Measurements from ENCODE around the gene DMAC2L. TPM values are rescaled to one million over a fixed set of nuclear protein-coding genes. Genes with fewer than 3 reads are reported as not detected.
A peak's percentile ranks its signal among the peaks of the same experiment; 100 is the strongest.

The DMAC2L gene
- polyA plus RNA-seq, 1 of the 3 experiments (the other 2 are of a cell fraction), result 20.3 TPM

DNA sequence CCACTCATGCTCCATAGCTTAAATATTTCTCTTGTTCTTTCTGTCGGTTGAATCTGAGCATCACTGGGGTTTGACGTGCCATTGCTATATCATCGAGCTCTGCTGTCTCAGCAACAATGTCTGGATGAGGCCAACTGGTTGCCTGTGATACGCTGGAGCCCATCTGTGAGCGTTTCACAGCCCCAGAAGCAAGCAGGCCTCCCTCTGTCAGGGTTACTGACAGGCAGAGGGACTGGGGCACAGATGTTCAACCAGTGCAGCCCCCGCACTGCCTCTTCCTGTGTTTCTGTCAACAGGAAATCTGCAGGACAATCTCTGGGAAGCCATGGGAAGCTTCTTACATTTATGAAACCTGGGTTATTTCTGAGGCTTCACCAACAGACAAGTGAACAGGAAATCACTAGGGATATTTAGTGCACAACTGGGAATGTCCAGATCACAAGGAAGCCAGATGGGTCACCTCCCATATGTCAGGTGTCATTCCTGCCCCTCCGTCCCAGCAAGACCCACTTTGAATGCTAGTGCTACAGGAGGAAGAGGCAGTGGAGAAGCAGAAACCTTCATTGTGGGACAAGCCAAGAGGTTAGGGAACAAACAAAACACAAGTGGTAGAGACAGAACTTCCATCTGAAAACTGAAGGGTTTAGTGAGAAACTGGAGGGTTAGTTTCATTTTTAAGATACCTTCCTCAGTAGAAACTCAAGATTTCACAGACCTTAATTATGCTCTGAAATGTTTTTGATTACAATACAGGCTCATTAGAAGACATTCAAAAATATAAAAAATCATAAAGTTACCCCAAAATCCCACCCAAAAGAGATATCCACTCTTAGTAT lies 24.1 kb downstream of the DMAC2L start:
- H3K9me3 ChIP-seq, result no peaks in the 10 kb centered on the region
- no peaks in the 10 kb centered on the region for H4K20me1 ChIP-seq (ENCODE audit: insufficient read depth)
- H3K9ac ChIP-seq, result no peak overlapping the region
- H2AFZ ChIP-seq (ENCODE audit: low read depth), result peak overlapping the region; percentile 49; the same call in 1 of the 2 replicates
- H3K36me3 ChIP-seq (replicated peaks in 1 of 2; ENCODE audit: control insufficient read depth in 1 of 2, insufficient read depth in 2 of 2, low read length in 1 of 2), result no peaks in the 10 kb centered on the region
- H3K27me3 ChIP-seq (ENCODE audit: insufficient read depth), result no peaks in the 10 kb centered on the region
- H3K79me2 ChIP-seq (ENCODE audit: insufficient read depth), result no peaks in the 10 kb centered on the region
- H3K4me3 ChIP-seq (ENCODE audit: low read depth in 2 of 2, low read length in 1 of 2), result peak overlapping the region; percentile 2 to 4; a peak in 1 of 4 replicates
- no peaks in the 10 kb centered on the region for H3F3A ChIP-seq (replicated peaks; ENCODE audit: insufficient read depth)
- ChIA-PET CTCF (interaction anchor here (0.9 to 11.1 kb wide), 8 partner anchors 9 to 474 kb away, joined by 3 to 140 read pairs (median 4); partner anchors contain the start of gene MAP4K5), POLR2A (interaction anchor here (0.7 to 1.5 kb wide), 6 partner anchors 15 to 332 kb away, joined by 3 to 5 read pairs (median 3); partner anchors contain the start of genes ATL1, CDKL1, MAP4K5 and SAV1)
- H3K4me1 ChIP-seq (ENCODE audit: control insufficient read depth in 1 of 2, insufficient read depth in 2 of 2, low read depth in 1 of 2, low read length in 1 of 2), result peaks cover 17 to 25% of the 10 kb centered on the region in 2 experiments; a peak in 3 of 4 replicates
- TF ChIP-seq FOXJ3 (CRISPR knock-in tag; IDR thresholded peaks at IDR 0.05), result 0 out of 2 replicates have a peak, but pooled peaks have one; percentile 67
- TF ChIP-seq RCOR1 (IDR thresholded peaks at IDR 0.05; ENCODE audit: low read length), result peak; percentile 80; the same call in 1 of the 2 replicates
- TF ChIP-seq NFIC (IDR thresholded peaks at IDR 0.05; ENCODE audit: borderline replicate concordance), result no peak
- peak; percentile 45; the same call in 1 of the 2 replicates for TF ChIP-seq POLR2AphosphoS5 (IDR thresholded peaks at IDR 0.05; ENCODE audit: low read depth, low read length)
- TF ChIP-seq, protein P1, sequence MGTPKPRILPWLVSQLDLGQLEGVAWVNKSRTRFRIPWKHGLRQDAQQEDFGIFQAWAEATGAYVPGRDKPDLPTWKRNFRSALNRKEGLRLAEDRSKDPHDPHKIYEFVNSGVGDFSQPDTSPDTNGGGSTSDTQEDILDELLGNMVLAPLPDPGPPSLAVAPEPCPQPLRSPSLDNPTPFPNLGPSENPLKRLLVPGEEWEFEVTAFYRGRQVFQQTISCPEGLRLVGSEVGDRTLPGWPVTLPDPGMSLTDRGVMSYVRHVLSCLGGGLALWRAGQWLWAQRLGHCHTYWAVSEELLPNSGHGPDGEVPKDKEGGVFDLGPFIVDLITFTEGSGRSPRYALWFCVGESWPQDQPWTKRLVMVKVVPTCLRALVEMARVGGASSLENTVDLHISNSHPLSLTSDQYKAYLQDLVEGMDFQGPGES (IDR thresholded peaks at IDR 0.05; ENCODE audit: low read depth, low read length), result no peak
- TF ChIP-seq, protein P2, sequence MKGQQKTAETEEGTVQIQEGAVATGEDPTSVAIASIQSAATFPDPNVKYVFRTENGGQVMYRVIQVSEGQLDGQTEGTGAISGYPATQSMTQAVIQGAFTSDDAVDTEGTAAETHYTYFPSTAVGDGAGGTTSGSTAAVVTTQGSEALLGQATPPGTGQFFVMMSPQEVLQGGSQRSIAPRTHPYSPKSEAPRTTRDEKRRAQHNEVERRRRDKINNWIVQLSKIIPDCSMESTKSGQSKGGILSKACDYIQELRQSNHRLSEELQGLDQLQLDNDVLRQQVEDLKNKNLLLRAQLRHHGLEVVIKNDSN (IDR thresholded peaks at IDR 0.05; ENCODE audit: borderline replicate concordance, low read depth), result no peak
- no peak for TF ChIP-seq EZH2phosphoT487 (IDR thresholded peaks at IDR 0.05; ENCODE audit: borderline replicate concordance, low read depth)
- TF ChIP-seq GABPA (IDR thresholded peaks at IDR 0.05; ENCODE audit: low read depth), result no peak
- peak; percentile 47 for TF ChIP-seq TCF12 (IDR thresholded peaks at IDR 0.05)
- TF ChIP-seq SIN3A (IDR thresholded peaks at IDR 0.05; ENCODE audit: borderline replicate concordance, low read depth, low read length), result 0 out of 2 replicates have a peak, but pooled peaks have one; percentile 13
- TF ChIP-seq MEF2A (IDR thresholded peaks at IDR 0.05; ENCODE audit: borderline replicate concordance, low read depth), result no peak
- TF ChIP-seq JUND (IDR thresholded peaks at IDR 0.05), result no peak
- no peak for TF ChIP-seq NRF1 (IDR thresholded peaks at IDR 0.05; ENCODE audit: low read depth, low read length)
- peak; percentile 93 for TF ChIP-seq MXI1 (IDR thresholded peaks at IDR 0.05; ENCODE audit: low read depth, low read length)
- TF ChIP-seq GATA2 (CRISPR knock-in tag; IDR thresholded peaks at IDR 0.05), result peak; percentile 51; the same call in 1 of the 2 replicates
- TF ChIP-seq CHD2 (IDR thresholded peaks at IDR 0.05; ENCODE audit: low read length, partially characterized antibody), result peak; percentile 90
- TF ChIP-seq, protein P3, sequence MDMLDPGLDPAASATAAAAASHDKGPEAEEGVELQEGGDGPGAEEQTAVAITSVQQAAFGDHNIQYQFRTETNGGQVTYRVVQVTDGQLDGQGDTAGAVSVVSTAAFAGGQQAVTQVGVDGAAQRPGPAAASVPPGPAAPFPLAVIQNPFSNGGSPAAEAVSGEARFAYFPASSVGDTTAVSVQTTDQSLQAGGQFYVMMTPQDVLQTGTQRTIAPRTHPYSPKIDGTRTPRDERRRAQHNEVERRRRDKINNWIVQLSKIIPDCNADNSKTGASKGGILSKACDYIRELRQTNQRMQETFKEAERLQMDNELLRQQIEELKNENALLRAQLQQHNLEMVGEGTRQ (IDR thresholded peaks at IDR 0.05; ENCODE audit: borderline replicate concordance, low read depth, low read length), result no peak
- no peak for TF ChIP-seq FOXM1 (IDR thresholded peaks at IDR 0.05; ENCODE audit: low read depth)
- TF ChIP-seq EP300 (IDR thresholded peaks at IDR 0.05; ENCODE audit: borderline replicate concordance in 1 of 2, low read depth in 1 of 2, low read length in 1 of 2), result peak in 1 of 2 experiments; percentile 67; a peak in 1 of 4 replicates
- TF ChIP-seq, protein P4, sequence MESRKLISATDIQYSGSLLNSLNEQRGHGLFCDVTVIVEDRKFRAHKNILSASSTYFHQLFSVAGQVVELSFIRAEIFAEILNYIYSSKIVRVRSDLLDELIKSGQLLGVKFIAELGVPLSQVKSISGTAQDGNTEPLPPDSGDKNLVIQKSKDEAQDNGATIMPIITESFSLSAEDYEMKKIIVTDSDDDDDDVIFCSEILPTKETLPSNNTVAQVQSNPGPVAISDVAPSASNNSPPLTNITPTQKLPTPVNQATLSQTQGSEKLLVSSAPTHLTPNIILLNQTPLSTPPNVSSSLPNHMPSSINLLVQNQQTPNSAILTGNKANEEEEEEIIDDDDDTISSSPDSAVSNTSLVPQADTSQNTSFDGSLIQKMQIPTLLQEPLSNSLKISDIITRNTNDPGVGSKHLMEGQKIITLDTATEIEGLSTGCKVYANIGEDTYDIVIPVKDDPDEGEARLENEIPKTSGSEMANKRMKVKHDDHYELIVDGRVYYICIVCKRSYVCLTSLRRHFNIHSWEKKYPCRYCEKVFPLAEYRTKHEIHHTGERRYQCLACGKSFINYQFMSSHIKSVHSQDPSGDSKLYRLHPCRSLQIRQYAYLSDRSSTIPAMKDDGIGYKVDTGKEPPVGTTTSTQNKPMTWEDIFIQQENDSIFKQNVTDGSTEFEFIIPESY (IDR thresholded peaks at IDR 0.05; ENCODE audit: borderline replicate concordance, low read depth), result no peak
- no peak for TF ChIP-seq ELF1 (IDR thresholded peaks at IDR 0.05)
- TF ChIP-seq, protein P5, sequence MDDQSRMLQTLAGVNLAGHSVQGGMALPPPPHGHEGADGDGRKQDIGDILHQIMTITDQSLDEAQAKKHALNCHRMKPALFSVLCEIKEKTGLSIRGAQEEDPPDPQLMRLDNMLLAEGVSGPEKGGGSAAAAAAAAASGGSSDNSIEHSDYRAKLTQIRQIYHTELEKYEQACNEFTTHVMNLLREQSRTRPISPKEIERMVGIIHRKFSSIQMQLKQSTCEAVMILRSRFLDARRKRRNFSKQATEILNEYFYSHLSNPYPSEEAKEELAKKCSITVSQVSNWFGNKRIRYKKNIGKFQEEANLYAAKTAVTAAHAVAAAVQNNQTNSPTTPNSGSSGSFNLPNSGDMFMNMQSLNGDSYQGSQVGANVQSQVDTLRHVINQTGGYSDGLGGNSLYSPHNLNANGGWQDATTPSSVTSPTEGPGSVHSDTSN (IDR thresholded peaks at IDR 0.05), result no peak
- peak overlapping the region; percentile 49 to 98; a peak in 3 of 4 replicates for H3K27ac ChIP-seq (ENCODE audit: low read depth in 2 of 2, low read length in 1 of 2)
- peak; percentile 80 for DNase-seq
- 27% methylated on average over 7 of the region's 7 CpGs for WGBS (ENCODE audit: low lambda C conversion rate)
- H3K4me2 ChIP-seq, result peak overlapping the region; percentile 62
- no peaks in the 10 kb centered on the region for H3K9me2 ChIP-seq

Measured in SK-N-SH (cell line).